Kidney epithelial cell (primary cell): ENCODE measurements around the gene CSAD. TPM values are rescaled to one million over a fixed set of nuclear protein-coding genes. Genes with fewer than 3 reads are reported as not detected.

Experiments
- DNase-seq: peaks from one replicate; pipeline ENCODE4 v3.0.0-alpha.2; 2010; ENCODE audit warnings: low read depth
- H3K27me3 ChIP-seq: 2 replicates; pipeline ENCODE4 v1.6.0; 2011; ENCODE audit warnings: low read length; ENCODE audit not compliant: control insufficient read depth, insufficient read depth
- H3K36me3 ChIP-seq: 2 replicates; pipeline ENCODE4 v1.5.1; 2011; ENCODE audit warnings: low read length; ENCODE audit not compliant: control insufficient read depth, insufficient read depth
- H3K4me3 ChIP-seq: 2 replicates; pipeline ENCODE4 v1.5.1; 2011; ENCODE audit warnings: low read depth, mild to moderate bottlenecking, control low read depth, low read length
- CTCF ChIP-seq: IDR thresholded peaks from 2 replicates; pipeline ENCODE4 v1.5.1; 2011; ENCODE audit warnings: mild to moderate bottlenecking, moderate library complexity, low read length, control low read depth, inconsistent platforms; ENCODE audit not compliant: insufficient read depth, poor library complexity, severe bottlenecking
- total RNA-seq: library from RNA; depleted of rRNA; stranded (reverse); fragments of >200 nt; gene quantifications from 2 replicates; pipeline ENCODE4 v1.2.3, GENCODE V29; 2015

CSAD gene
- total RNA-seq, 1 donor from 2014 or later, result 9.1 TPM

GRCh38 chr12:53191096-53191884 is 10.6 kb upstream of the CSAD start:
- H3K36me3 ChIP-seq, result peaks cover 5% of the 10 kb centered on the region
- H3K27me3 ChIP-seq, result no peaks in the 10 kb centered on the region
- no peak for TF ChIP-seq CTCF
- no peak overlapping the region for H3K4me3 ChIP-seq
- no peak for DNase-seq

GRCh38 chr12:53190108-53190729 is 9.5 kb upstream of the CSAD start:
- Histone ChIP-seq H3K27me3 (no peaks in the 10 kb centered on the region), H3K36me3 (peaks cover 6% of the 10 kb centered on the region), H3K4me3 (no peak overlapping the region)
- no peak for DNase-seq
- peak; percentile 98 for TF ChIP-seq CTCF

GRCh38 chr12:53187145-53187899 is 6.6 kb upstream of the CSAD start:
- DNase-seq, result no peak
- Histone ChIP-seq H3K36me3 (peaks cover 8% of the 10 kb centered on the region), H3K27me3 (no peaks in the 10 kb centered on the region), H3K4me3 (no peak overlapping the region)
- TF ChIP-seq CTCF, result no peak

GRCh38 chr12:53186745-53187144 is 6.0 kb upstream of the CSAD start:
- no peak for DNase-seq
- Histone ChIP-seq H3K4me3 (no peak overlapping the region), H3K27me3 (no peaks in the 10 kb centered on the region), H3K36me3 (peaks cover 8% of the 10 kb centered on the region)
- TF ChIP-seq CTCF, result no peak

- no peak for TF ChIP-seq CTCF
- DNase-seq, result no peak
- no peaks in the 10 kb centered on the region for H3K27me3 ChIP-seq
- peaks cover 8% of the 10 kb centered on the region for H3K36me3 ChIP-seq
- no peak overlapping the region for H3K4me3 ChIP-seq
Measured at GRCh38 chr12:53185582-53186153, 4.9 kb upstream of the CSAD start.
